BLaER1 treated with 17β-estradiol and CSF1 and Interleukin-3, amounts not matched to agents 10 nM and 100 nM (cell line): Measurements from ENCODE around the gene OTP.

Experiments used
- H3K27ac ChIP-seq, 11 experiments: shearing (Covaris generic); formaldehyde crosslinking; 2 replicates each; pipeline ENCODE4 v1.8.1; 2022
- H3K27me3 ChIP-seq, 11 experiments: shearing (Covaris generic); formaldehyde crosslinking; 2 replicates each; pipeline ENCODE4 v1.8.1; 2022
- H3K36me3 ChIP-seq, 11 experiments: shearing (Covaris generic); formaldehyde crosslinking; 2 replicates each; pipeline ENCODE4 v1.8.1; 2022
- H3K4me1 ChIP-seq, 10 experiments: shearing (Covaris generic); formaldehyde crosslinking; 2 replicates each; pipeline ENCODE4 v1.8.1; 2022
- H3K4me2 ChIP-seq, 11 experiments: shearing (Covaris generic); formaldehyde crosslinking; 2 replicates each; pipeline ENCODE4 v1.8.1; 2022
- H3K4me3 ChIP-seq, 10 experiments: shearing (Covaris generic); formaldehyde crosslinking; 2 replicates each; pipeline ENCODE4 v1.8.1; 2022
- H3K9ac ChIP-seq, 11 experiments: shearing (Covaris generic); formaldehyde crosslinking; 2 replicates each; pipeline ENCODE4 v1.8.1; 2022
- H3K9me3 ChIP-seq, 11 experiments: shearing (Covaris generic); formaldehyde crosslinking; replicated peaks in 1 of 11; 2 replicates each; pipeline ENCODE4 v1.8.1; 2022
- H4K20me1 ChIP-seq, 11 experiments: shearing (Covaris generic); formaldehyde crosslinking; 2 replicates each; pipeline ENCODE4 v1.8.1; 2022
- Cebpa-rat ChIP-seq, 11 experiments: shearing (Covaris generic); IDR thresholded peaks; 2 replicates each; pipeline ENCODE4 v1.8.1; 2022

OTP gene

DNA sequence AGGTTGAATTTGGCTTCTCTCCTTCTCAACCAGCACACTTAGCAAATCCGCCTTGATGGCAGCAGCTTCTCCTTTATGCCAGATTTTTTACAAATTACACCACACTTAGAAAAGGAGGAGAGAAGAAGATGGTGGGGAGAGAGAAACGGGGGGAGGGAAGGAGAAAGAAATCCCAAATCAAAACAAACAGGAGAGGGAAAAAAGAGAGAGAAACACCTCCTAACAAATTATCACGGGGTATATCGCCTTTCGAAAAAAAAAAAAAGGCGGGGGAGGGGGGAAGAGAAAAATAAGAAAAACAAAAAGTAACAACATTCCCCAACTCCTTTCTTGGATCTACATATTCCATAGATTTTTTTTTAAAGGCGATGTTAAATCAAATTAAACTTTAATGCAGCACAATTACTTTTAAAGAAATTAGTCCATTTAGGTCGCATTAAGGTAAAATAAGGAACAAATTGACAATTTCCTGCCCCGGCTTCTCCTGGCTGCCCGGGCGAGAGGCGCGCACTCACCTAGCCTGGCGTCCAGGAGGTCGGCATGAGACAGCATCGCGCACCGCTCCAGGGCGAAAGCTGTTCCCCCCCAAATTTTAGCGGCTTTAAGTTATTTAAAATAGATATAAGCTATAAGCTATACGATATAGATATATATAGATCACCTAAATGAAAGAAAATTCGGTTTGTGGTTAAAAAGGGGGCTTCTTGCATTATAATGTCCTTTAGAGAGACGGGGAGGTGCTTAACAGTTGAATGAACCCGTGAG, at the start of gene OTP:
TSS of gene OTP (minus strand) at position 716 of the 765 bp plus-strand sequence. CDS start at position 552, 164 bp downstream.
- Histone ChIP-seq H3K9me3 (peaks cover 41 to 66% (median 49%) of the 10 kb centered on the region in 11 experiments), H3K4me2 (no peak within 1 kb of the TSS), H3K27me3 (peaks cover 100% of the 10 kb centered on the region in 11 experiments), H4K20me1 (peaks cover 0 to 49% (median 33%) of the 10 kb centered on the region in 11 experiments; a peak in 17 of 22 replicates), H3K4me1 (peaks cover 0 to 8% (median 0%) of the 10 kb centered on the region in 10 experiments; a peak in 3 of 20 replicates), H3K9ac (no peak within 1 kb of the TSS), H3K4me3 (peak within 1 kb of the TSS in 3 of 10 experiments; percentile 21 to 48 (median 26); a peak in 1 of 20 replicates), H3K36me3 (no peaks in the 10 kb centered on the region), H3K27ac (no peak within 1 kb of the TSS)
- no peak for TF ChIP-seq Cebpa-rat (IDR thresholded peaks at IDR 0.05)

DNA sequence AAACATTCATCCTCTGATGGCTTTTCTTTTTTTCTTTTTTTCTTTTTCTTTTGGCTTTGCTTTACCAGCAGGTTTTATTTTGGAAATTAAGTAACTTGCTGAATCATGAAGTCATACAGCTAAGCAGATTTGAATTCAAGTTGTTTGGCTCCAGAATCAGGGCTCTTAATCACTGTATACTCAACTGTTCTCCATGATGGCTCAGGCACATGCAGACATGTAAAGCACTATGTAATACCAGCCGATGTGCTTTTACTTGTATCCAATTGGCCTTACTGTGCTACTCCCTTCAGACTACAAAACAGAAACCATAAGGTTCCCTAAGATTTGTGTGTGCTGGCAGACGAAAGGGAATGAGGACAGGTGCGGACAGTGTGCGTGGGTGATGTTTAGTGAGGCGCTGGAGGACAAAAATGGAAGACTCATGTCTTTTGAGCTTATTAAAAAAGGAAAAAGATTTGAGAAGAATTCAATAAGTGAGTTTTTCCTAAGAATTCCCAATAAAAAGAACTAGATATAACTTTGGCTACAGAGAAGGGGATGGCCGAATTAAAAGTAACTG, 44.7 kb upstream of the OTP start:
- Histone ChIP-seq H3K36me3 (peaks cover 4 to 16% (median 10%) of the 10 kb centered on the region in 11 experiments; a peak in 21 of 22 replicates), H3K27ac (no peak overlapping the region), H3K4me1 (no peaks in the 10 kb centered on the region), H3K9ac (no peak overlapping the region), H3K4me2 (no peak overlapping the region), H3K9me3 (peaks cover 0 to 7% (median 0%) of the 10 kb centered on the region in 11 experiments; a peak in 1 of 22 replicates), H4K20me1 (no peaks in the 10 kb centered on the region), H3K27me3 (no peaks in the 10 kb centered on the region), H3K4me3 (no peak overlapping the region)
- no peak for TF ChIP-seq Cebpa-rat (IDR thresholded peaks at IDR 0.05)

DNA sequence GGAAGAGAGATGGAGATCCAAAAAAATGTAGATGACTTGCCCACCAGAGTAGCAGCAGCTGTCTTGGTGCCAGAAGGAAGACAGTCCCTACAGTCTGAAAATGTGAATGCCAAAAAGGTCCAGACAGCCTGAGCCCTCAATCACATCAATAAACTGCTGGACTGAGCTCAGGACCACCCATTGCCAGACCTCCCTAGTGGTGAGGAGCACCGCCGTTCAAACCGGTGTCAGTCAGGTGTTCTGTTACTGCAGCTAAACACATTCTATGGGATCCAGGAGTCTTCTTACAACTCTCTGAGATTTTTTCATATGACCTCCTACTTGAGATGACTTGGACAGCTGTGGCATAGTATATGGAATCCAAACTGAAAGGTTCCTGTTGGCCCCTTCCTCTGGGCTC, 32.0 kb upstream of the OTP start:
- Histone ChIP-seq H3K4me2 (peak overlapping the region in 10 of 11 experiments; percentile 3 to 82 (median 68); a peak in 19 of 22 replicates), H3K27ac (peak overlapping the region in 6 of 11 experiments; percentile 8 to 76 (median 59); a peak in 9 of 22 replicates)

DNA sequence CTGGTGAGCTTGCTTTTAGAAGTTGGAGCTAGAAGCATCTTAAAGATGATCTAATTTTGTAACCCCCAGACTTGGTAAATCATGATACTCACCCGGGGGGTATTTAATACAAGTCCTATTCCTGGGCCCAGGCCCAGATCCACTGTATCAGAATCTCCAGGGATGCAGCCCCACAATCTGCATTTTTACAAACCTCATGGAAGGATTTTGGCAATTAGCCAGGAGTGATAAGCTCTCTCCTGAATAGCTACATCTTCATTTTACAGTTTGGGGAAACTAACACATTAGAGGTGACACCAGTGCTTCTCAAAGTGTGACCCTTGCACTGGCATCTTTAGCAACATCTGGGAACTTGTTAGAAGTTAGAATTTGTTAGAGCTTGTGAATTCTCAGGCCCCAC, 31.2 kb upstream of the OTP start:
- Histone ChIP-seq H4K20me1 (no peaks in the 10 kb centered on the region), H3K4me3 (no peak overlapping the region), H3K27me3 (no peaks in the 10 kb centered on the region), H3K4me2 (peak overlapping the region; percentile 3 to 82 (median 68); a peak in 20 of 22 replicates), H3K27ac (peak overlapping the region in 4 of 11 experiments; percentile 53 to 76 (median 65); a peak in 9 of 22 replicates), H3K9ac (peak overlapping the region in 3 of 11 experiments; percentile 22 to 50 (median 33); a peak in 4 of 22 replicates), H3K36me3 (no peaks in the 10 kb centered on the region), H3K4me1 (peaks cover 10 to 41% (median 36%) of the 10 kb centered on the region in 10 experiments; a peak in 19 of 20 replicates), H3K9me3 (peaks cover 0 to 16% (median 0%) of the 10 kb centered on the region in 11 experiments; a peak in 7 of 22 replicates)
- TF ChIP-seq Cebpa-rat (IDR thresholded peaks at IDR 0.05), result no peak

More for the DNA sequence above, 32.0 kb upstream of the OTP start:
- peaks cover 1 to 14% (median 6%) of the 10 kb centered on the region in 11 experiments; a peak in 17 of 22 replicates for H3K9me3 ChIP-seq
- peak overlapping the region in 1 of 11 experiments; percentile 33; a peak in 1 of 22 replicates for H3K9ac ChIP-seq
- no peak overlapping the region for H3K4me3 ChIP-seq
- peaks cover 10 to 41% (median 36%) of the 10 kb centered on the region in 10 experiments; a peak in 19 of 20 replicates for H3K4me1 ChIP-seq
- TF ChIP-seq Cebpa-rat (IDR thresholded peaks at IDR 0.05), result no peak
- no peaks in the 10 kb centered on the region for H3K36me3 ChIP-seq
- H3K27me3 ChIP-seq, result no peaks in the 10 kb centered on the region
- no peaks in the 10 kb centered on the region for H4K20me1 ChIP-seq

DNA sequence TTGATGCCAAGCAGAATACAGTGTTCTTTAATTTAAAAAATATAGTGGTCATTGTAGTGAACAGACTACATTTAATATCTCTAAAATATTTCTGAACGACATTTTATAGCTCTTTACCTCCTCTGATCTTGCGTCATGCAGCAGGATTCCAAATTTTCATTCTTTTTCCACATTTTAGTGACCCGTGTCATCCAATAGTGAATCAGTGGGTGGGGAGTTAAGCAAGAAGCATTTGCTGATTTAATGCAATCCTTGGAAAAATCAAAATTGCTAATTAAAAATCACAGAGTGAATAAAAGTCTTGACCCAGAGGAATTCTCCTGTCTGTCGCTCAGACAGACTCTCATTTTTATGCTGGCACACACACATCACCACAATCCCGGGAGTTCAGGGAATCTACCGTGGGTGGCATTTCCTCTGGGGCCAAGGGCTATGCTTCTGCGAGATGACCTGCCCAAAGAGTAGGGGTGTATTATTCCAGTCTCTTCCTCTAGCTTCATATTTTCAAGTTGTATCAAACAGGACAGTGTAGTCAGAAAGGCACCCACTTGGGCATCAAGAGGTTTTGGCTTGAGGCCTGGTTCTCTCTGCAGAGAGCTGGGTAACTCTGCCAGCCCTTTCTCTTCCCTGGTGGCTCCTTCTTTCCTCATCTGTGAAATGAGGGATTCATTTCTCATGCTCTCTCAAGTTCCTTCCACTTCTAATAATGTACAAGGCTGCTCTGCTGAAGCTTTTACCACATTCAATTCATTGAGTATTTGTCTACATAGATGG, 24.8 kb upstream of the OTP start:
- Histone ChIP-seq H3K4me2 (no peak overlapping the region), H3K4me1 (no peaks in the 10 kb centered on the region; a peak in 1 of 20 replicates), H4K20me1 (no peaks in the 10 kb centered on the region), H3K9ac (no peak overlapping the region), H3K4me3 (no peak overlapping the region), H3K9me3 (peaks cover 0 to 9% (median 0%) of the 10 kb centered on the region in 11 experiments; a peak in 3 of 22 replicates), H3K36me3 (no peaks in the 10 kb centered on the region), H3K27ac (no peak overlapping the region), H3K27me3 (no peaks in the 10 kb centered on the region)
- TF ChIP-seq Cebpa-rat (IDR thresholded peaks at IDR 0.05), result no peak

DNA sequence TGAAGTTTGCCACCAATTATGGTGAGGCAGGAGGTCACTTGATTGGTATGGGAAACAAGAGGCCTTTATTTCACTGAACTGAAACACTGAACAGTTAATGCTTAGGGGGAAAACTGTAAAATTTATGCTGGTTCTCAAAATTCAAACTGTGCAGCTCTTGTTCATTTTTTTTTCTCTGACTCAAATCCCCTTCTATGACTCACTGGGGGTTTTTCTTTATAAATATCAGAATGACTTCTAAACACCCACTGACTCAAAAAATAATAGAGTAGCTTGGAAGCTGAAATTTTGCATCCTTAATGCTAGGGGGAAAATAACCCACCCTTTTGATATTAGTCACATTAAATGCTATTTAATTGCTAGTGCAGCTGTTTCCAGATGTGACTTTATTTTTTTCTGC, 24.1 kb upstream of the OTP start:
- Histone ChIP-seq H3K27ac (no peak overlapping the region), H3K27me3 (no peaks in the 10 kb centered on the region), H3K4me2 (no peak overlapping the region), H4K20me1 (no peaks in the 10 kb centered on the region), H3K4me3 (no peak overlapping the region), H3K9me3 (peaks cover 0 to 9% (median 0%) of the 10 kb centered on the region in 11 experiments; a peak in 3 of 22 replicates), H3K4me1 (no peaks in the 10 kb centered on the region; a peak in 1 of 20 replicates), H3K9ac (no peak overlapping the region), H3K36me3 (no peaks in the 10 kb centered on the region)
- TF ChIP-seq Cebpa-rat (IDR thresholded peaks at IDR 0.05), result no peak

DNA sequence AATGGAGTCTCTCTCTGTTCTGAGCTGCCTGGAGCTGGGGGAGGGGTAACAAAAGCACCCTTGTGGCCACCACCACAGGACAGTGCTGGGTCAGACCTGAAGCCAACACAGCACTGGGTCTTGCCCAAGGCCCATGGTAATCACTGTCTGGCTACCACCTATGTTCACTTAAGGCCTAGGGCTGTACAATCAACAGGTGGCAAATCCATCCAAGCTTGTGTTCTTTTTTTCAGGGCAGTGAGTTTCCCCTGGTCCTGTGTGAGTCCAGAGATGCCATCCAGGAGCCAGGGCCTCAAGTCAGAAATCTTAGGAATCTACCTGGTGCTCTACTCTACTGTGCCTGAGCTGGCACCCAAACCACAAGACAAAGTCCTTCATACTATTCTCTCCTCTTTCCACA, 20.1 kb upstream of the OTP start:
- Histone ChIP-seq H3K4me2 (no peak overlapping the region), H3K27me3 (no peaks in the 10 kb centered on the region), H3K4me1 (no peaks in the 10 kb centered on the region), H3K36me3 (no peaks in the 10 kb centered on the region), H3K9ac (no peak overlapping the region), H3K4me3 (no peak overlapping the region), H4K20me1 (no peaks in the 10 kb centered on the region), H3K9me3 (0 out of 22 replicates have a peak, but pooled peaks cover 0 to 5% (median 0%) of the 10 kb centered on the region in 11 experiments), H3K27ac (no peak overlapping the region)
- no peak for TF ChIP-seq Cebpa-rat (IDR thresholded peaks at IDR 0.05)

DNA sequence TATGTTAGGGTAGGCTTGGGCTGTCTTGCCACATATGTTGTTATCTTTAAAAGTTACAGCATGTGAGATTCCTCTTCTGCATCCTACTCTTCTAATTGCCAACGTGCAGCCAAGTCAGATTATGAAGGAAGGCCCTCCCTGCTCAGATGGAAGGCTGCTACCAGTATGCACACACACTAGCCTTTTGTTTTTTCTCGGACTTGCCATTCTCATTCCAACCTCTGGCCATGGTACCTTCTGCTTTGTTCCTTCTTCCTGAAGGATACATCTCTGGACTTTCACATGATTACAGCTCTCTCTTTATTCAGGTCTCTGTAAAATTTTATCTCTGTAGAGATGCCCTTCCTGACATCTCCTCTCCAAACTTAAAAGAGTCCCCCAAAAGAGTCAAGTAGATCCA, 12.8 kb upstream of the OTP start:
- Histone ChIP-seq H3K4me1 (no peaks in the 10 kb centered on the region), H3K9ac (no peak overlapping the region), H3K4me3 (no peak overlapping the region), H3K9me3 (peaks cover 0 to 3% (median 0%) of the 10 kb centered on the region in 11 experiments; a peak in 1 of 22 replicates), H3K4me2 (no peak overlapping the region), H3K36me3 (no peaks in the 10 kb centered on the region), H4K20me1 (no peaks in the 10 kb centered on the region), H3K27ac (no peak overlapping the region), H3K27me3 (peaks cover 13 to 30% (median 22%) of the 10 kb centered on the region in 11 experiments)
- no peak for TF ChIP-seq Cebpa-rat (IDR thresholded peaks at IDR 0.05)
